HG03280 (cell line): ENCODE data around the gene RRAD.
"Not testable (repeated sequence)": the region's sequence is repeated elsewhere in the genome, so short reads cannot be mapped to it uniquely, and the experiment has no call there.

ENCODE experiments used
- ATAC-seq: cut with Tn5 transposase; IDR thresholded peaks from one replicate; pipeline ENCODE4 v1.9.1; 2021; ENCODE audit warnings: mild to moderate bottlenecking, moderate library complexity; ENCODE audit not compliant: unreplicated experiment

RRAD gene

DNA sequence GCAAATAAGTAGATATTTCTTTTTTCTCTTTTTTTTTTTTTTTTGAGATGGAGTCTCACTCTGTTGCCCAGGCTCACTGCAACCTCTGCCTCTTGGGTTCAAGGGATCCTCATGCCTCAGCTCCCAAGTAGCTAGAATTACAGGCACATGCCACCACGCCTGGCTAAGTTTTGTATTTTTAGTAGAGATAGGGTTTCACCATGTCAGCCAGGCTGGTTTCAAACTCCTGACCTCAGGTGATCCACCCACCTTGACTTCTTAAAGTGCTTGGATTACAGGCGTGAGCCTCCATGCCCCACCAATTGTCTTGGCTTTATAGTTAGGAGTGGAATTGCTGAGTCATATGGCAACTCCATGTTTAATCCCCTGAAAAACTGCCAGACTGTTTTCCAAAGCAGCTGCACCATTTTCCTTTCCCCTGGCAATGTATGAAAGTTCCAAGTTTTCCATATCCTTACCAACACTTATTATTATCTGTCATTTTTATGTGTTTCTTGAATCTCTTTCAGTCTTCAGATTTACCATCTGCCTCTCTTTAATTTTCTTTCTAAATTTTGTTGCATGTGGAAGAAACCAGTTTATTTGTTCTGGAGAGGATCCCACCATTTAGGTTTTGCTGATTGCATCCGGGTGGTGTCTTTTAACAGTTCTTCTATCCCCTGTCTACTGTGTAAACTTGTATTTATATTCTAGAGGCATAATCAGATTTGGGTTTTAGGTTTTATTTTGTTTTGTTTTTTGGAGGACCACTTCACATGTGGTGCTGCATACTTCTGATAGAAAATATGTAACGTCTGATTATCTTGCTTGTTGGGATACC lies 25.8 kb upstream of the RRAD start:
- ATAC-seq: no peak

GRCh38 chr16:66950437-66950836 lies 25.1 kb upstream of the RRAD start:
- no peak for ATAC-seq

DNA sequence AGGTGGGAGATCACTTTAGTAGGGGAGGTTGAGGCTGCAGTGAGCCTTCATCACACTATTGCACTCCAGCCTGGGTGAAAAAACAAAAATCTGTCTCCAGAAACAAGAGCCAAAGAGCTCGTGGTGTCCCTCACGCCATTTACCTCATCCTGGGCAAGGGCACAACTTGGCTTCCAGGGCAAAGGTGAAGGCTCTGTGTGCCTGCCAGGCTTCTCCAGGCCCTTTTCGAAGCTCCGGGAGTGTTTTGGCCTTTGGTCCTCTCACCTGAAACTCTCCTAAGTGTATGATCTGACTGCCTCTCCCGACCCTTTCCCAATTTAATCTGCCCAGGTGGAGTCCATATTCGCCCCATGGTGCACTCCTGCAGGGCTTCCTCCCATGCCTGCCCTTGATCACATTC lies 24.1 kb upstream of the RRAD start:
- no peak for ATAC-seq

DNA sequence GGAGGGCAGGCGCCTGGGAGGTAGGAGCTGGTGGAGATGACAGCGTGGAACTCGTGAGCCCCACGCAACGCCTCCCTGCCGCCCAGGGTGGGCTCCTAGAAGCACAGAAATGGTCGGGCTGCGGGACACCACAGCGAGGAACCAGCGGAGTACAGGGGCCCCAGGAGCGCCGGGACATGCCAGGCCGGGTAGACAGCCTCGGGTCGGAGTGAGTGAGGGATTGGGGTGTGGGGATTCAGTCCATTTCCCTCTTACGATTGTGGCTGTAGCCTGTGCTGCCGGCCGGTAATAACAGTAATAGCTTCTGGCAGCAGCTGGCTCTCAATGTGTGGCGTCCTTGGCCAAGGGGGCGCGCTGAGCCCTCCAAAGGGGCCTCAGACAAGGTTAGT lies 23.5 kb upstream of the RRAD start:
- no peak for ATAC-seq

DNA sequence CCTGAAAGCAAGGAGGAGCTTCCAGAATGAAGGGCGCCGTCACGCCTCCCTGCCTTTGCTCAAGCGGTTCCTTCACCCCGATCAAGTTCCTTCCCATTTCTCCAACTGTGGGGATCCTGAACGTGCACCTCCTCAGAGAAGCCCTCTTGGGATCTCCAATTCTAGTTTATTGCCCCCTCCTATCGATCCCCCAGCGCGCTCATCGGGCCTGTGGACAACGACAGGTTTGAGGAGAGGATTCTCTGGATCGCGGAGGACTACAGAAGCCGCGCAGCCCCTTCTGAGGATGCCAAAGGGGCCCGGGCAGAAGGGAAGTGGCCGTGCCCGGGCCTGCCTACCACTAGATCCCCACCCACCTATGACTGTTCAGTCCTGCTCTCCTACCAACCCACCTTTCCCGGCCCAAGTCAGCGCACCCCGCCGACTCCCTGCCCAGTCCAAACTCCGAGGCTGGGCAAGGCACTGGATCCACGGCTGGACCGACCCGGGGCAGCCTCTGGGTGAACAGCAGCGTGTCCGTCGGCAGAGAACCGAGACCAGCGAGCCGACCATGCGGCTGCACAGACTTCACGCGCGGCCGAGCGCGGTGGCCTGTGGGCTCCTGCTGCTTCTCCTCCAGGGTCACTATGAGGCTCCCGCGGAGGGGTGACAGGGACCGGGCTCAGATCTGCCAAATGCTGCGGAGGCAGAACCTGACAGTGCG lies 22.9 kb upstream of the RRAD start:
- no peak for ATAC-seq

- peak; percentile 65 for ATAC-seq
These were observed 22.1 kb upstream of the RRAD start for GRCh38 chr16:66947302-66948065.

DNA sequence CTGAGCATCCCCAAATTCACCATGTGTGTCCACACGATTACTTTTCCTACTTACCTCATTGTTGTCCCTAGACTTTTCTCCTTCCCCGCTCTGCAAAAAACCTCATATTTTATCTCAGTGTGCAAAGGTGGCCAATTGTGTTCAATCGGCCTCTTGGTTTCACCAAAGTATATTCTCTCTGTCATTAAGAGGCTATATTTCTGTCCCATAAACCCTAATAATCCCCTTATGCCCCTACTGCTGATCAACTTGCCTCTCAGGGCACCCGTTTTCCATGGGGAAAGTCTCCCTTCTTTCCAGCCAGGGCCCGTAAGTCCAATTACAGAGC lies 21.6 kb upstream of the RRAD start:
- no peak for ATAC-seq

DNA sequence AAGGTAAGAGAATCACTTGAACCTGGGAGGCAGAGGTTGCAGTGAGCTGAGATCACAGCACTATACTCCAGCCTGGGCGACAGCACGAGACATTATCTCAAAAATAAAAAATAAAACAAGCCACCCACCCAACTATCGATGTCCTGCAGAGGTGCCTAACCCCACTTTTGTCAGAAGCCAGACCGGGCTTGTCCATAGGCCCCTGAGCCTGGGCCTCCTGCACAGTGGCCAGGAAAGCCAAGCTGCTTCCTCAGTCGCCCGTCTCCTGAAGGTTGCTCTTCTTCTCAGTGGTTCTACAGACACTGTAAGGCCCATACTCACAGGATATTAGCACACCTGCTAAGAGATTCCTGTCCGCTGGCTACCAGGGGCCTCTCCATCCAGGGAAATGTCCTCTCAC lies 21.2 kb upstream of the RRAD start:
- no peak for ATAC-seq

GRCh38 chr16:66945939-66946338 lies 20.6 kb upstream of the RRAD start:
- no peak for ATAC-seq

GRCh38 chr16:66944971-66945370 lies 19.6 kb upstream of the RRAD start:
- ATAC-seq: not testable (repeated sequence)

DNA sequence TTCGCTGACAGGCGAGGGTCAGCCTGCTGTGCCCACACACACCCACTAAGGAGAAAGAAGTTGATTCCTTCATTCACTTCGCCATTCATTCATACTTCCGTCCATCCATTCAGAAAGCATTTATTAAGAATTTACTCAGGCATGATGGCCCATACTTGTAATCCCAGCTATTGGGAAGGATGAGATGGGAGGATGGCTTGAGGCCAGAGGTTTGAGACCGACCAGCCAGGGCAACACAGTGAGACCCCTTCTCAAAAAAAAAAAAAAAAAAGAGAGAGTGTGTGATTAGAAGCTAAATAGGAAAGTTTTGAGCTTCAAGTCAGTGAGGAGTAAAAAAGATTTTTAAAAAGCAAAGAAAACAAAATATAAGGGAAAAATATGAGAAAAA lies 18.7 kb upstream of the RRAD start:
- ATAC-seq: no peak

DNA sequence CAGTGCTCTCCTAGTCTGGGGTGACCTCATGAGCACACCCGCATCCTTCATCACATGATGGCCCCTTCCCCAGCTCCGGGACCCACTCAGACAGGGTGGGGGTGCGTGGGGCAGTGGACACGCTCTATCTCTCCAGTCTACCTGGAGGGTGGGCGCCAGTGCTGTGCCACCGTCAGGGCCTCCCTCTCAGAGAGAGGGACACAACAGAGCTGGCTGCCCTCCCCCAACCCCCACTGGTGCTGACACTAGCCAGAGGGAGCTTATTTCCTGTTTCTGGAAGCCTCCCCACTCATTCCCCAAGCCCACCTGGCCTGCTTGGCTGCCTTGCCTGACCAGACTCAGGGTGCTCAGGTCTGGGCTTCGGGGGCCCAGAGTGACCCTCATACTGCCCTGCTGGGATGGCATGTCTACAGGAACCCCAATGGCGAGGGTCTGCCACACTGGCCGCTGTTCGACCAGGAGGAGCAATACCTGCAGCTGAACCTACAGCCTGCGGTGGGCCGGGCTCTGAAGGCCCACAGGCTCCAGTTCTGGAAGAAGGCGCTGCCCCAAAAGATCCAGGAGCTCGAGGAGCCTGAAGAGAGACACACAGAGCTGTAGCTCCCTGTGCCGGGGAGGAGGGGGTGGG lies 18.2 kb upstream of the RRAD start:
- no peak for ATAC-seq

GRCh38 chr16:66942981-66943380 lies 17.6 kb upstream of the RRAD start:
- ATAC-seq: no peak

DNA sequence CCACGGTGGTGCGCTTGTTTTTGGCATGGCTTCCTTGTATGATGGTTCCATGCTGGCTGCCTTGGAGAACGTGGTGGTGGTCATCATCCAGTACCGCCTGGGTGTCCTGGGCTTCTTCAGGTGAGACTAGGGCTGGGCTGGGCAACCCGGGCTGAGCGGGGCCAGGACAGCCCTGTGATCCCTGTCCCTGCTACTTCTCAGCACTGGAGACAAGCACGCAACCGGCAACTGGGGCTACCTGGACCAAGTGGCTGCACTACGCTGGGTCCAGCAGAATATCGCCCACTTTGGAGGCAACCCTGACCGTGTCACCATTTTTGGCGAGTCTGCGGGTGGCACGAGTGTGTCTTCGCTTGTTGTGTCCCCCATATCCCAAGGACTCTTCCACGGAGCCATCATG lies 14.9 kb upstream of the RRAD start:
- no peak for ATAC-seq

- no peak for ATAC-seq
These were observed 14.0 kb upstream of the RRAD start for GRCh38 chr16:66939366-66939765.

- ATAC-seq: no peak
These were observed 12.5 kb upstream of the RRAD start for GRCh38 chr16:66937725-66938337.

- ATAC-seq: no peak
These were observed 11.7 kb upstream of the RRAD start for GRCh38 chr16:66936889-66937554.

- no peak for ATAC-seq
These were observed 11.1 kb upstream of the RRAD start for GRCh38 chr16:66936462-66936861.

- no peak for ATAC-seq
These were observed 10.1 kb upstream of the RRAD start, which contains the start of gene CES2 for GRCh38 chr16:66935314-66936011. TSS of gene CES2 (plus strand) at chr16:66935516. CDS start at chr16:66935636, 120 bp downstream.

GRCh38 chr16:66934839-66935313 lies 9.5 kb upstream of the RRAD start:
- not testable (repeated sequence) for ATAC-seq
